Fibroblast of the aortic adventitia (primary cell): ENCODE results near the gene TMEM140. TPM values are rescaled to one million over a fixed set of nuclear protein-coding genes. Genes with fewer than 3 reads are reported as not detected.

Experiments
- DNase-seq: peaks from one replicate; pipeline ENCODE4 v3.0.0-alpha.2; 2010; ENCODE audit warnings: low read depth
- H3K4me3 ChIP-seq: 2 replicates; pipeline ENCODE4 v1.5.1; 2011; ENCODE audit warnings: low read depth, mild to moderate bottlenecking, control low read depth, low read length, moderate library complexity
- total RNA-seq: library from RNA; depleted of rRNA; stranded (reverse); fragments of >200 nt; gene quantifications from 2 replicates; pipeline ENCODE4 v1.2.3, GENCODE V29; 2012; ENCODE audit warnings: low replicate concordance
- TF ChIP-seq, protein P1 (sequence below): IDR thresholded peaks from 2 replicates; pipeline ENCODE4 v1.5.1; 2011; ENCODE audit warnings: mild to moderate bottlenecking, low read length, control low read depth, inconsistent platforms; ENCODE audit not compliant: insufficient read depth

TMEM140 gene
- total RNA-seq, 1 donor, result 9.7 TPM

DNA sequence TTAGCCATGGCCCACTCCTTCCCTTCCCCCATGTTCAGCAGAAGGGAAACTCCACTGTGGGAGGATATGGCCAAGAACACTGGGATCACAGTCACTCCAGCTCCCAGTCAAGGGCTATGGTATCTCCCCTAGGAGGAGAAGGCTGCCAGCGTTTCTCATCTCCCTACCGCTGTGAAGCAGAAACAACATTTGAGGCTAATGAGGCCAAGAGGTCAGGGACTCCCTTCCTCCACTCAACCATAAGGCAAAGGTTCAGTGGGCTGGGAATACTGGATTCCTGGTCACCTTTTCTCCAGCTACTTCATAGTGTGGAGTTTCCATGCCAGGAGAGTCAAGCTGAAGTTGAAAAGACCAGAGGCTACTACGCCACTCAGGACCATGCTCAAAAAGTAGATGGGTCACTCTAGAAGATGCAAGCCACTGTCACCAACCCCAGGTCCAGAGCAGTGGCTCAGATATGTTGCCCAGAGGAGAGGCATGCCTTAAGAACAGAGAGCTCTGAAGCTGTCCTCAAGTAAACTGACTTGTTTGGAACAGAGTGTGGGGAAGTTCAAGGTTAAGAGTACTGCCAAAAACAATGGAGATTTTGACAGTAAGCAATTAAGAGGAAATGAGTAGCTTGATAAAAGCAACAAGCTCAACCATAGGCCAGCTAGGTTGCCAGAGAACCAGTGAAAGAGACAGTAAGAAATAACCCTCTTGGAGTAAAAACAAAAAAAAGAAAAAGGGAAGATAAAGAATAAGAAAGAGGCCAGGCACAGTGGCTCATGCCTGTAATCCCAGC is 3.8 kb upstream of the TMEM140 start:
- peak; percentile 30 for DNase-seq
- TF ChIP-seq, protein P1, sequence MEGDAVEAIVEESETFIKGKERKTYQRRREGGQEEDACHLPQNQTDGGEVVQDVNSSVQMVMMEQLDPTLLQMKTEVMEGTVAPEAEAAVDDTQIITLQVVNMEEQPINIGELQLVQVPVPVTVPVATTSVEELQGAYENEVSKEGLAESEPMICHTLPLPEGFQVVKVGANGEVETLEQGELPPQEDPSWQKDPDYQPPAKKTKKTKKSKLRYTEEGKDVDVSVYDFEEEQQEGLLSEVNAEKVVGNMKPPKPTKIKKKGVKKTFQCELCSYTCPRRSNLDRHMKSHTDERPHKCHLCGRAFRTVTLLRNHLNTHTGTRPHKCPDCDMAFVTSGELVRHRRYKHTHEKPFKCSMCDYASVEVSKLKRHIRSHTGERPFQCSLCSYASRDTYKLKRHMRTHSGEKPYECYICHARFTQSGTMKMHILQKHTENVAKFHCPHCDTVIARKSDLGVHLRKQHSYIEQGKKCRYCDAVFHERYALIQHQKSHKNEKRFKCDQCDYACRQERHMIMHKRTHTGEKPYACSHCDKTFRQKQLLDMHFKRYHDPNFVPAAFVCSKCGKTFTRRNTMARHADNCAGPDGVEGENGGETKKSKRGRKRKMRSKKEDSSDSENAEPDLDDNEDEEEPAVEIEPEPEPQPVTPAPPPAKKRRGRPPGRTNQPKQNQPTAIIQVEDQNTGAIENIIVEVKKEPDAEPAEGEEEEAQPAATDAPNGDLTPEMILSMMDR, result no peak
- H3K4me3 ChIP-seq, result no peak overlapping the region

DNA sequence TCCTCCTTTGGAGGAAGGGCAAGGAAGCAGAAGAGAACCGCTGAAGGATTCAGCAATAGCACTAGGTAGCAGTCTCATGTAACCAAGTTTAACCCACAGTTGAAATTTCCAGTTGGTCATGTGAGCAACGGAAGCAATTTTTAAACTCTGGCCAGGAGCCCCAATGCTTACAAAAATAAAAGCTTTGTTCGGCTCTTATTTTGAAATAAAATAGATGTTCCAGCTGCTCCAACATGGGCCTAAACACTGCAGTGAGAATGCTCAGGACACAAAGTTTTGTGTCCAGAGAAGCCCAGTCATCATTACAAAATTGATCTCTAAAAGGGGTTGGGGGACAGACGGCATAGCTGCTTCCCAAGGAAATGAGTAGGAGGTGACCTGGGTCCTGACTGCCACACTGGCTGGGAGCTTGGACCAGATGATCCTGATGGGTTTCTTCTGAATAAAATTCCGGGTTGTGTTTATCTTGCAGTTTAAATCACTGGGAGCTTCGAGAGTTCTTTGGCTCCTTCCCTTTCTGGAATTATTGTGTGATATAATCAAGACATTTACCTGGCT is 452 bp upstream of the TMEM140 start:
- peak overlapping the region; percentile 66 for H3K4me3 ChIP-seq
- peak; percentile 76 for DNase-seq
- TF ChIP-seq, protein P1, result no peak

DNA sequence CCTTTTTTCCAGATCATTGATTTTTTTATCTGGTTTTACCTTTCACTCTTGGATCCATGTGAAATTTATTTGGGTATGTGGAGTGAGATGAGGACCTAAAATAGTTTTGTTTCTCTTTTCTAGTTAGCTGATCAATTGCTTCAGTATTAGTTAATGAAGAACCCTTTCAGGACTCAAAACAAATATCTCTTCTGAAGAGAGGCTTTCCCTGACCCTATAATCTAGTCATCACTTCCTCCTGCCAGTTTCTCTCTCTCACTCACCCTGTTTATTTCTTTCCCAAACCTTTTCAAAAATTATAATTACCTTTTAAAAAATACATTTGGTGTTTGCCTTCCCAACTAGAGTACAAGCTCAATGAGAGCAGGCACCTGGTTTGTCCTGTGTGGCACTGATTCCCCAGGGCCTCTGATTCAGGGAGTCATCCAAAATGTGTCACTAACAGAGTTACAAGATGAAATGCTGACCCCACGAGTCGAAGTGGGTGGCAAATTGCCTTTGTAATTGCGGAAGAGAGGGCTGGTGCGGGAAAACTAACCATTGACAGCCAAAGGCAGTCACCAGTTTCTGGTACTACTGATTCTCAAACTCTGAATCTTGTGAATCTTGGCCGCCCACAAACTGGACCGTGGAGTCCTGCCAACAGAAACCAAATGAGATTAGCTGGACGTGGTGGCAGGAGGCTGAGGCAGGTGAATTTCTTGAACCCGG is 2.4 kb downstream of the TMEM140 start:
- H3K4me3 ChIP-seq, result no peak overlapping the region
- no peak for DNase-seq
- TF ChIP-seq, protein P1, result no peak

DNA sequence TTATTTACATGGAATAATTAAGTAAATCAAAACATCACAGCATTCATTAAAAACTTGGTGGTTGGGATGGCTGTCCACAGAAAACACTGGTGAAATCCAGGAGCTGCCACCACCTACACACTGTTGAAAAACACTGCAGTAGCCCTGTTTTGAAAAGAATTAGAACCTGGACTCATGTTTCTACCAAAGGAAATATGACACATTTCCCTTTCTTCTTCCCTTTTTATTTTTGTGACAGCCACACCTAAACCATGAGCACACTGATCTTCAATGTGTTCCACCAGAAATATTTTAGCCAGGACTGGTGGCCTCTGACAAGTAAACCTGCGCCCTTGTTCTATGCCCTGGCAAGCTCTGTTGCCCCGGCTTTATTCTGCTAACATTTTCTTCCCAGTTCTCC is 3.3 kb downstream of the TMEM140 start:
- DNase-seq, result no peak
- TF ChIP-seq, protein P1, result no peak
- H3K4me3 ChIP-seq, result no peak overlapping the region

DNA sequence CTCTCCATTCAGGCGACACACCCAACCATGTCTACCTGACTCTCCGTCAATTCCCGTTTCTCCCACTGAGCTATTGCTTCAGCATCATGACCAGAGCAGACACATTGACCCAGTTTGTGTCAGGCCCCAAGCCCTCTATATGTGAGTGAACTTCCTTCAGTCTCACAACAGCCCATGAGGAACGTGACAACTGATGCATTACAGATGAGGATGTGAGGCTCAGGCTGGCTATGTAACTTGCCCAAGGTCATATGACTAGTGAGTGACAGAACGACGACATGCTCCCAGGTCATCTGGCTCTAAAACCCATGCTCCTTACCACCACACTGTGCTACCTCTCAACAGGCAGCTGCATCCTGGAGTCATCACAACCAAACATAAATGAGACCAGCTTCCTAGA is 3.7 kb downstream of the TMEM140 start:
- DNase-seq, result no peak
- TF ChIP-seq, protein P1, result no peak

DNA sequence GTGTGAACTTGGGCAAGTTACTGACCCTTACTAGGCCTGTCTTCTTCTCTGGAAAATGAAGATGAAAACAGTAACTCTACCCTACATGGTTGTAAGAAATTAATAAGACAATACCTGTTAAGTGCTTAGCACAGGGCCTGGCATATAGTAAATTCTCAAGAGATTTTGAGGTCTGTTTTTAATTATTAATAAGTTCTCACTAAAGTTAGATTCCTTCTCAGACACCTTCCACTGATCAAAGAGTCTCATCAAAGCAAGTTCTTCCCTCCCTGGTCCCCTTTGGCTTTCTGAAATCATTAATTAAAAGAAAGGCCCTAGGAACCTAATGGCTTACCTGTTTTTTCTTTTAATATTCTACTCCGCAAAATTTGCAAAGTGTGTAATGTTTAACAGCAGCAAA is 4.6 kb downstream of the TMEM140 start:
- TF ChIP-seq, protein P1, result no peak
- no peak for DNase-seq
- H3K4me3 ChIP-seq, result no peak overlapping the region

More for the DNA sequence above, 3.7 kb downstream of the TMEM140 start:
- H3K4me3 ChIP-seq, result no peak overlapping the region
